Effector CD8-positive, alpha-beta T cell (primary cell): ENCODE data around the gene TRAPPC14.
"Not testable (repeated sequence)": the region's sequence is repeated elsewhere in the genome, so short reads cannot be mapped to it uniquely, and the experiment has no call there.

ENCODE experiments used
- DNase-seq: peaks from one replicate; lab custom pipeline; 2025; lab: John Stamatoyannopoulos, UW

TRAPPC14 gene

DNA sequence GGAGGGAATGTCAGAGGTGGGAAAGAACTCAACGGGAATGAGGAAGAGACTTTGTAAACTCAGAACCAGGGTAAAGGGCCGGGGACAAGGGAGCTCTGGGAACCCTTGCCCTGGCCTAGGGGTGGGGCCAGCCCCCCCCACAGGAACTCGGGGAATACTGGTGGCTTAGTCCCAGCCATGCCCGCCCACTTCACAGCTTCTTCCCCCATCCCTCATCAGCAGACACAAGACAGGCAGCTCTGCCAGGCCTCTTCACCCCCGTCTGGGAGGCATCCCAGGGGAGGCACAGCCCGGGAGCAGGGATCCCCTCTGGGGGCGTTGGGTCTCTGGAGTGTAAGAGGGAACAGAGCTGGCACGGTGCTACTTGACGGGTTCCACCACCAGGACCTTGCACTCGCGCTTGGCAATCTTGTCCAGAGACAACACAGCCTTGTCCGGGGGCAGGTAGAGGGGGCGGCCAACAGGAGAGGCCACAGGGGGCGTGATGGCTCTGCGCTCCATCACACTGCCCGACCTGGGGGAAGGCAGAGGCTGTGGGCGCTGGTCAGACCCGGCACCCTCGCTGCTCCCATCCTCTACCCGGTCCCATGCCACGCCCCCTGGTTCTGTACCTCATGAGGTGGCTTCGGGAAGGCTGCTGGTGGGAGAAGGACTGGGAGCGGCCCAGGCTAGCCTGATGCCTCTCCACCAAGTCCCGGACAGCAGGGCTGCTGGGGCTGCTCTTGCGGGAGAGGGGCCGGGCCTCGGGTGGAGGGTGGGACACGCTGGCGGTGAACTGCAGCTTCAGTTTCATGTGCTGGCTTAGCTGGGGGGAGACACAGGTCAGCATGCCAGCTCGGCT, 3.7 kb downstream of the TRAPPC14 start:
- no peak for DNase-seq

GRCh38 chr7:100153708-100154535, 4.6 kb downstream of the TRAPPC14 start:
- DNase-seq = no peak

DNA sequence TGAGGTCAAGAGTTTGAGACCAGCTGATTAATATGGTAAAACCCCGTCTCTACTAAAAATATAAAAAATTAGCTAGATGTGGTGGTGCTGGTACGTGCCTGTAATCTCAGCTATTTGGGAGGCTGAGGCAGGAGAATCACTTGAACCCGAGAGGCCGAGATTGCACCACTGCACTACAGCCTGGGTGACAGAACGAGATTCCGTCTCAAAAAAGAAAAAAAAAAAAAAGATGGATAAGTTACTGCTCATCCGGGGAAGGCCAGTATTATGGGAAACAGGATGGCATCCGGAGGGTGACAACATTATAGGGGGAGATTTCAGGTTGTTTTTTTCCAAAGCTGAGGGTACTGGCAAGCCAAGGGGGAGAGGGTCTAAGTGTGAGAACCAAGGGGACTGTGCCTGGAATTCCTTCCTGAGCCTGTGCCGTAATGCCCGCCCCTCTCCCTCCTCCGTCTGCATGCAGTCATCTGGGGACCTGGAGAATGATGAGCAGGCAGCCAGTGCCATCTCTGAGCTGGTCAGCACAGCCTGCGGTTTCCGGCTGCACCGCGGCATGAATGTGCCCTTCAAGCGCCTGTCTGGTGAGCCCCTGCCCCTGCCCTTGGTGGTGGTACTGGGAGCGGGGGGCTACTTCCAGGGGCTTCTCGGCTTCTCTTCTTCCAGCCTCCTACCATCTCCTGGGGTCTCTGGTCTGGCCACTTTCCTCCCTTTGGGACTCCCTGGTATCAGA, 5.4 kb downstream of the TRAPPC14 start:
- DNase-seq = no peak

DNA sequence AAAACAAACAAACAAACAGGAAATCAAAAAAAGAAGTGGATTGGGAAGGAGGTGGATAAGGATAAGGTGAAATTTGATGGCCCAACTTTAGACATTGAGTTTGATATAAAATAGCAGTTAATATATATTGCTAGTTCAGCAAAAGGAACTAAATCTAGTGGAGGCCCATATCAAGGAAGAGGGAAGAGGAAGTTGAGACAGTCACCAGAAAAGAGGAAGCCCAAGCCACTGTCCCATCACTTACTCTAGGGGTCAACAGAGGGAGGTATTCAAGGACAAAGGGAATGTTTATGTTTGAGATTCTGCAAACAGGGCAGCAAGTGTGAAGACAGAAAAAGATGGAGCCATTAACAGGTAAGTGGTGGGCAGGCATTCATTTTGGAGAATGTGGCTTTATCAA, 6.1 kb downstream of the TRAPPC14 start:
- no peak for DNase-seq

DNA sequence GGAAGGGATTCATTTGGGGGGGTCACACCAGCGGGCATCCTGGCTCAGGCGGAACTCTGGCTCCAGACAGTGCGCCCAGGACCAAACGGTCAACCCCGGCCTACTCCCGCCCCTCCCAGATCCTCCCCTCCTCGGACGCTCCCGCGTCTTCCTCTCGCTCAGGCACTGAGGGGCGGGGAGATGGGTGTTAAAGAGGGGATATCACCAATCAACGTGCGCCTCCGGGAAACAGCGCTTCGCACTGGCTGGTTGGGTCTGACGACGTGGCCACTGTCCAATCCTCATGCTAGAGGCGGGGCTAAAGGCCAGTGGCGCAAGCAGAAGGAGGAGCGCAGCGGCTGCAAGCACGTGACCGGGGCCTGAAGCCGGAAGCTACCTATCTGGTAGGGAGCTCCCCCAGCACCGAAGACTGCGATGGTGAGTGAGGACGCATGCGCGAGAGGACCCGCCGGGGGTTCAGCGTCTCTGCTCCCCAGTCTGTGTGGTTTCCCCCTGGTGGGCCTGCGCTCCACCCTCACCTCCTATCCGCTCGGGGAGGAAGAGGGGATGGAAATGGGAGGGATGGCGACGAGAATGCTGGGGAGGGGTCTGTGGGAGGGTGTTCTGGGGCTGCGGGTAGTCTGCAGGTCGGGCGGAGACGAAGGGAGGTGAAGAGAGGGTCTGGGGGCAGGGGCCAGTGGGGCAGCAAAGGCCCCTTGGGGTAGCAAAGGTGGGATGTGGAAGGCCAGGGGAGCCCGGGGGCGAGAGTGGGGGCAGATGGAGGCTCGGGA, 9.8 kb downstream of the TRAPPC14 start, which contains the start of gene LAMTOR4:
Gene LAMTOR4, plus strand, starts transcription at position 360 of the 770 bp plus-strand sequence. Its CDS starts 55 bp downstream, at position 415.
- DNase-seq = peak; percentile 96

DNA sequence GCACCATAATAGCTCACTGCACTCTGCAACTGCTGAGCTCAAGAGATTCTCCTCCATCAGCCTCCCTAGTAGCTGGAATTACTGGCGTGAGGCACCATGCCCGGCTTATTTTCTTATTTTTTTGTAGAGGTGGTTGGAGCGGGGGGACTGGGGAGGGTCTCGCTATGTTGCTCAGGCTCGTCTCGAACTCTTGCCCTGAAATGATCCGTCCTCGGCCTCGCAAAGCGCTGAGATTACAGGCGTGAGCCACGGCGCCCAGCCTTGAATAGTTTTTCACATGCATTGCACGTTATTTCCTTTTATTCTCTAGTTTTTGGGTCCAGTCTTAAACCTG, 10.3 kb downstream of the TRAPPC14 start:
- DNase-seq = no peak

DNA sequence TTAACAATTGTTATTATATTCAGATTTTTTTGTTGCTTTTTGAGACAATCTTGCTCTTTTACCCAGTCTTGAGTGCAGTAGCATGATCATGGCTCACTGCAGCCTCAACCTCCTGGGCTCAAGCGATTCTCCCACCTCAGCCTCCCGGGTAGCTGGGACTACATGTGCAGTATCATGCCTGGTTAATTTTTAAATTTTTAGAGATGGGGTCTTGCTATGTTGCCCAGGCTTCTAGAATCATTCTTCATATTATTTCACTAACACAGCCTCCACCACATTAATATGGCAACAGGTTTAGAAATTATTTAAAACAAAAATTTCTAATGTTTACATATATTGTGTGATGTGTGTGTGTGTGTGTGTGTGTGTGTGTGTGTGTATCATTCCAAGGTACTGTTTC, 11.2 kb downstream of the TRAPPC14 start:
- no peak for DNase-seq

GRCh38 chr7:100146350-100146749, 12.2 kb downstream of the TRAPPC14 start:
- DNase-seq = not testable (repeated sequence)

DNA sequence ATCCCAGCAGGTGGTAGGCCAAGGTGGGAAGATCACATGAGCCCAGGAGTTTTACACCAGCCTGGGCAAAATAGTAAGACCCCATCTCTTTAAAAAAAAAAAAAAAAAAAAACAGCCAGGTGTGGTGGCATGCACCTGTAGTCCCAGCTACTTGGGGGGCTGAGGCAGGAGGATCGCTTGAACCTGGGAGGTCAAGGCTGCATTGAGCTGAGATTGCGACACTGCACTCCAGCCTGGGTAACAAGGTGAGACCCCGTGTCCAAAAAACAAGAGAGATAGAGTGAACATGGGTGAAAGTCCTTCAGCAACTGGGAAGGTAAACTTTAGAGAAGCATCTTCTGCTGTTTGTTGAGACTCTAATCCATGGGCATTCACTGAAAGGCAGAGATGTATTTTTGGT, 16.1 kb downstream of the TRAPPC14 start:
- DNase-seq = no peak

GRCh38 chr7:100141555-100141949, 17.0 kb downstream of the TRAPPC14 start:
- no peak for DNase-seq

DNA sequence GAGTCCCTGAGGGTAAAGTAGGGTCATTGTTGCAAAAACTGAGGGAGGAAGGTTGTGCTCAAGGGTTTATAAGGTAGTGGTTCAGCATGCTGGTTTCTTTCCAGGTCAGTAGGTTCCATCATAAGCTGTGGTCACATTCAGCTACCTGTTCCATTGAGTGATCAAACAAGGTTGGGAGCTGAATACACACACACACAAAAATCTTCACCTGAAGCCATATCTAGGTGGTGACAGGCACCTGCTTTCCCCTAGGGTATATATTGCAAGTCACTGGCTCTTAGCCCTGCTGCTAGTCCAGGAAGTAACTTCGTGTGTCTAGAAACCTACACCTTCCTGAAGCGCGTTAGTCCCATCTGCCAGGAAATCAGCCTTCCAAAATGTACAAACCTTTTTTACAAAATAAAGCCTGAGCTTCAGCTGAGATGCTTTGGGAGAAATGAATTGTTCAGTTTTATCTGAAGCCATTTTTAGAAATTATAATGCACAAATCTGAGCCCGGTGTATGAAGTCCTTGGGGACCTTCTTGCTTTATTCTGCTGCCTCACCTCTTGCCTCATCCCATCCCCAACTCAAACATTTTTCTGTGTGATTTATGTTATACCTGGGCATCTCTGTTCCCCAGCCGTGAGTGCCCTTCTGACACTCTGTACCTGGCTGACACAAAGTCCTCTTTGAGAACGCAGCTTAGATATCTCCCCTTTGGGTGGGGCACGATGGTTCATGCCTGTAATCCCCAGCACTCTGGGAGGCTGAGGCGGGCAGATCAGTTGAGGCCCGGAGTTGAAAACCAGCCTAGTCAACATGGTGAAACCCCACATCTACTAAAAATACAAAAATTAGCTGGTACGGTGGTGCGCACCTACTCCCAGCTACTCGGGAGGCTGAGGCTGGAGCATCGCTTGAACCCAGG, 20.4 kb downstream of the TRAPPC14 start:
- DNase-seq = no peak

- DNase-seq = peak; percentile 46
Observed at GRCh38 chr7:100132697-100133151, 25.8 kb downstream of the TRAPPC14 start.

- no peak for DNase-seq
Observed at GRCh38 chr7:100132126-100132525, 26.4 kb downstream of the TRAPPC14 start.

GRCh38 chr7:100130608-100131453, 27.7 kb downstream of the TRAPPC14 start:
- DNase-seq = peak; percentile 76

- not testable (repeated sequence) for DNase-seq
Observed at GRCh38 chr7:100130220-100130607, 28.3 kb downstream of the TRAPPC14 start.

- DNase-seq = no peak
Observed at GRCh38 chr7:100128637-100128963, 29.9 kb downstream of the TRAPPC14 start.

DNA sequence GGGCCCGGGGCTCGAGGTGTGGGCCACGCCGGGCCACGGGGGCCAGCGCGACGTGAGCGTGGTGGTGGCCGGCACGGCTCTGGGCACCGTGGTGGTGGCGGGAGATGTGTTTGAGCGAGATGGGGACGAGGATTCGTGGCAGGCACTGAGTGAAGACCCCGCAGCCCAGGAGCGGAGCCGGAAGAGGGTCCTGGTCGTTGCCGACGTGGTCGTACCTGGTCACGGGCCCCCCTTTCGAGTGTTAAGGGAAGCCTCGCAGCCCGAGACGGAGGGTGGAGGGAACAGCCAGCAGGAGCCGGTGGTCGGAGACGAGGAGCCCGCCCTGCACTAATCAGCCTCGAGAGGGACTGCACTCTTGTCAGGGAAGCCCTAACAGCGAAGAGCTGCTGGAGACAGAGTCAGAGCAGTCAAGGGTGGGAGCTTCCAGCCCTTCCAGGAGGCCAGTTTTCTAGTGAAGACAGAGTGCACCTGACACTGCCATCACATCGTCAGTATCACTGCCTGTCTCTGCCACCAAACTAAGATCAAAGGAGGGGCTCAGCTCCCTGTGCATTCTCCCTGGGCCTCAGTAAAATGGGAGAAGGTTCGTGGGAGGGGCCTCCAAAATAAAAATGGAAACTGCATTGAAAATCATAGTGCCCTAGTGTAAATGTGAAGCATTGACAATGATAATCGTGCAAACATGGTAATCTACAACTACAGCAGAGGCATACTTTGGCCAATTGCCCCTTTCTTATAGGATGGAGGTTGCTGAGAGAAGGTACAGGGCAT, 30.5 kb downstream of the TRAPPC14 start:
- DNase-seq = no peak

- DNase-seq = peak; percentile 87
Observed at GRCh38 chr7:100126931-100127865, 31.3 kb downstream of the TRAPPC14 start, which contains the start of gene MBLAC1. Gene MBLAC1, plus strand, starts transcription at chr7:100126967. Its CDS starts 429 bp downstream, at chr7:100127396.
